ENCODE data around the gene KCNE4. TPM values are rescaled to one million over a fixed set of nuclear protein-coding genes. Genes with fewer than 3 reads are reported as not detected.

KCNE4 gene
- total RNA-seq, 1 donor from 2014 or later = 3.5 TPM

- Mint-ChIP-seq H3K36me3 (ENCODE audit: unreplicated experiment) (no peaks in the 10 kb centered on the region), H3K27me3 (ENCODE audit: unreplicated experiment) (no peaks in the 10 kb centered on the region)
Measured at GRCh38 chr2:223102040-223102400, 50.0 kb downstream of the KCNE4 start.

GRCh38 chr2:223102450-223102849 is 50.5 kb downstream of the KCNE4 start:
- TF ChIP-seq CTCF (IDR thresholded peaks at IDR 0.05) = no peak
- no peak for DNase-seq (ENCODE audit: extremely low spot score, unreplicated experiment)
- no peak overlapping the region for H3K4me3 Mint-ChIP-seq (ENCODE audit: unreplicated experiment)
- peaks cover 37% of the 10 kb centered on the region for H3K4me1 Mint-ChIP-seq (ENCODE audit: unreplicated experiment)
- no peaks in the 10 kb centered on the region for H3K9me3 Mint-ChIP-seq (ENCODE audit: unreplicated experiment)
- no peaks in the 10 kb centered on the region for H3K27me3 Mint-ChIP-seq (ENCODE audit: unreplicated experiment)
- no peaks in the 10 kb centered on the region for H3K36me3 Mint-ChIP-seq (ENCODE audit: unreplicated experiment)
- peak overlapping the region; percentile 25 for H3K27ac Mint-ChIP-seq (ENCODE audit: unreplicated experiment)

More at GRCh38 chr2:223102040-223102400, 50.0 kb downstream of the KCNE4 start:
- H3K9me3 Mint-ChIP-seq (ENCODE audit: unreplicated experiment) = no peaks in the 10 kb centered on the region
- peak overlapping the region; percentile 25 for H3K27ac Mint-ChIP-seq (ENCODE audit: unreplicated experiment)
- no peak overlapping the region for H3K4me3 Mint-ChIP-seq (ENCODE audit: unreplicated experiment)
- no peak for TF ChIP-seq CTCF (IDR thresholded peaks at IDR 0.05)
- DNase-seq (ENCODE audit: extremely low spot score, unreplicated experiment) = no peak
- H3K4me1 Mint-ChIP-seq (ENCODE audit: unreplicated experiment) = peaks cover 39% of the 10 kb centered on the region

- no peak for TF ChIP-seq CTCF (IDR thresholded peaks at IDR 0.05)
- peaks cover 48% of the 10 kb centered on the region for H3K4me1 Mint-ChIP-seq (ENCODE audit: unreplicated experiment)
- no peaks in the 10 kb centered on the region for H3K27me3 Mint-ChIP-seq (ENCODE audit: unreplicated experiment)
- H3K9me3 Mint-ChIP-seq (ENCODE audit: unreplicated experiment) = no peaks in the 10 kb centered on the region
- no peaks in the 10 kb centered on the region for H3K36me3 Mint-ChIP-seq (ENCODE audit: unreplicated experiment)
- H3K4me3 Mint-ChIP-seq (ENCODE audit: unreplicated experiment) = no peak overlapping the region
- no peak overlapping the region for H3K27ac Mint-ChIP-seq (ENCODE audit: unreplicated experiment)
- DNase-seq (ENCODE audit: extremely low spot score, unreplicated experiment) = no peak
Measured at GRCh38 chr2:223104336-223105132, 52.5 kb downstream of the KCNE4 start.

Other genes with a start within 250 kb of the KCNE4 start
- gene ACSL3, start 191.2 kb upstream of the KCNE4 start, total RNA-seq = 129 and 131 TPM in 2 replicates